NT2/D1 (cell line): ENCODE results near the gene MARK3.

Experiments
- DNase-seq: peaks from one replicate; pipeline ENCODE4 v3.0.0-alpha.2; 2011; ENCODE audit warnings: low read depth, low spot score
- H3K27me3 ChIP-seq: 2 replicates; pipeline ENCODE4 v1.6.0; 2011; ENCODE audit warnings: mild to moderate bottlenecking; ENCODE audit not compliant: insufficient read length, insufficient read depth
- H3K36me3 ChIP-seq: 2 replicates; pipeline ENCODE4 v1.6.1; 2011; ENCODE audit warnings: mild to moderate bottlenecking, low read length, mixed read lengths; ENCODE audit not compliant: insufficient read depth, insufficient read length
- H3K4me1 ChIP-seq: 2 replicates; pipeline ENCODE4 v1.5.1; 2011; ENCODE audit not compliant: insufficient read depth, insufficient read length
- H3K4me3 ChIP-seq: 2 replicates; pipeline ENCODE4 v1.5.1; 2011; ENCODE audit warnings: low read depth; ENCODE audit not compliant: insufficient read length
- H3K9ac ChIP-seq: 2 replicates; pipeline ENCODE4 v1.6.0; 2011; ENCODE audit warnings: low read depth; ENCODE audit not compliant: insufficient read length
- H3K9me3 ChIP-seq: 2 replicates; pipeline ENCODE4 v1.5.1; 2011; ENCODE audit warnings: mild to moderate bottlenecking, low read length; ENCODE audit not compliant: insufficient read depth
- SUZ12 ChIP-seq: IDR thresholded peaks from 2 replicates; pipeline ENCODE4 v1.6.1; 2011; ENCODE audit not compliant: insufficient read length, insufficient read depth; ENCODE audit errors: extremely low read depth
- YY1 ChIP-seq: IDR thresholded peaks from 2 replicates; pipeline ENCODE4 v1.6.1; 2011; ENCODE audit not compliant: insufficient read length, insufficient read depth
- ZNF274 ChIP-seq: IDR thresholded peaks from 2 replicates; pipeline ENCODE4 v1.6.1; 2011; ENCODE audit warnings: mild to moderate bottlenecking, low read depth, low read length

The MARK3 gene

GRCh38 chr14:103443111-103443510 lies 57.9 kb downstream of the MARK3 start:
- H3K9me3 ChIP-seq: no peaks in the 10 kb centered on the region
- no peak overlapping the region for H3K9ac ChIP-seq
- no peaks in the 10 kb centered on the region for H3K27me3 ChIP-seq
- TF ChIP-seq YY1: no peak
- no peak for TF ChIP-seq SUZ12
- TF ChIP-seq ZNF274: no peak
- no peaks in the 10 kb centered on the region for H3K4me1 ChIP-seq
- H3K36me3 ChIP-seq: peaks cover 9% of the 10 kb centered on the region
- no peak for DNase-seq
- H3K4me3 ChIP-seq: no peak overlapping the region

GRCh38 chr14:103444837-103445524 lies 59.8 kb downstream of the MARK3 start:
- H3K9ac ChIP-seq: no peak overlapping the region
- no peaks in the 10 kb centered on the region for H3K9me3 ChIP-seq
- DNase-seq: no peak
- no peaks in the 10 kb centered on the region for H3K27me3 ChIP-seq
- TF ChIP-seq ZNF274 (no peak), SUZ12 (no peak), YY1 (no peak)
- peaks cover 7% of the 10 kb centered on the region for H3K36me3 ChIP-seq
- no peaks in the 10 kb centered on the region for H3K4me1 ChIP-seq
- H3K4me3 ChIP-seq: no peak overlapping the region

DNA sequence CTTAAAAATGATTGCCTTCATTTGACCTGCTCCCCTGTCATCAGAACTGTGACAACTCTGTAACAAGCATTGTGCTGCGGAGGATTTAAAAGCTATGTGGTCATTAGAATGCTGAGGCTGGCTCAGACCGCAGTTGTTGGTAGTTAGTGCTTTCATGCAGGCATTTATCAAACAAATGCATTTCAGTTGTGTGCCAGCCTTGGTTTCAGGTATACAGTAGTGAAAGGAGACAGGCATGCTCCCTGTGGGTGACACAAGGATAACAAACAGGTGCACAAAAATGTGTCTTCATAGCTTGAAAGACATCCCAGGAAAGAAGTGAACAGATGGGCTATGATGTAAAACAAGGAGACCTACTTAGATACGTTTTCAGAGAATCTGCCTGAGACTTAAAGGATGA lies 60.6 kb downstream of the MARK3 start:
- H3K4me1 ChIP-seq: no peaks in the 10 kb centered on the region

DNA sequence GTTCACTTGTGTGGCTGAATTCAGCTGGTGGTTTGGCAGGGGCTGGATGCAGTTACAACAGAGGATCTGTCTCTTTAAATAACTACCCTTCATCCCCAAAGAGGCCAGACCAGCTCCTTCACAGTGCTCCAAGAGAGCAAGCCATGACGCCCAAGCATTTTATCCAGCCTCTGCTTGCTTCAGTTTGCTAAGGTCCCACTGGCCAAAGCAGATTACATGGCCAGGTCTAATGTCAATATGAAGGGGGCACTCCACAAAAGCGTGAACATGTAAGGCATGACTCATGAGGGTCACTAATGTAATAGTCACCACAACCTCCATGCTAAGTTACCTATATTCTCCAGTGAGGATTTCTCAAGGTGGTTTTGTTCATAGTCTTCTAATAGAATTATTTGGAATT lies 62.9 kb downstream of the MARK3 start:
- no peak overlapping the region for H3K9ac ChIP-seq
- H3K9me3 ChIP-seq: no peaks in the 10 kb centered on the region
- TF ChIP-seq ZNF274 (no peak), SUZ12 (no peak), YY1 (no peak)
- H3K4me3 ChIP-seq: no peak overlapping the region
- H3K4me1 ChIP-seq: no peaks in the 10 kb centered on the region
- peaks cover 8% of the 10 kb centered on the region for H3K36me3 ChIP-seq
- no peak for DNase-seq
- no peaks in the 10 kb centered on the region for H3K27me3 ChIP-seq

More for the DNA sequence above, 60.6 kb downstream of the MARK3 start:
- Histone ChIP-seq H3K27me3 (no peaks in the 10 kb centered on the region), H3K4me3 (no peak overlapping the region), H3K36me3 (peaks cover under 1% of the 10 kb centered on the region), H3K9me3 (no peaks in the 10 kb centered on the region), H3K9ac (no peak overlapping the region)
- TF ChIP-seq SUZ12 (no peak), ZNF274 (no peak), YY1 (no peak)
- DNase-seq: no peak

DNA sequence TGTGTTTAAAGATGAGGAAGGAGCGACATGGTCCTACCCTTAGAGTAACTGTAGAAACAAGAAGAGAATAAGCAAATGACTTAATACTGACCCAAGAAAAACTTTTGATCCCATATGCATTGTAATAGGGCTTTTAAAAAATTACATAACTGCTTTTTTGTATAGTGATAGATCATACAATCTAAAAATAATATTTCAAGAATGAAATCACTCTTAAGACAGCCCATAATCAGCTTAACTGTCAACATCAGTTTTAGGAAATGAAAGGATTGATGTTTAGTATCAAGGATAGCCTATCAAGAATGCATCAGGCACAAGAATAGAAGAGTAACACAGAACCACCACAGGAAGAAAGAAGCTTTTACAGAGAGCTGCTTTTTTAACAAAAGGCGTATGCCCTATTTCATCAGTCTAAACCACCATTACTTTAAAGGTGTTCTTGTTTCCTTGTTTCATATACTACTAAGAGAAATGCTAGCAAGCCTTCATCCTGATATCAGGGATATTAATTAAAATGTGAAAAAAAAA lies 64.5 kb downstream of the MARK3 start:
- TF ChIP-seq SUZ12 (no peak), YY1 (no peak), ZNF274 (no peak)
- Histone ChIP-seq H3K4me1 (no peaks in the 10 kb centered on the region), H3K9ac (no peak overlapping the region), H3K9me3 (no peaks in the 10 kb centered on the region), H3K27me3 (no peaks in the 10 kb centered on the region), H3K36me3 (peaks cover 8% of the 10 kb centered on the region), H3K4me3 (no peak overlapping the region)
- DNase-seq: no peak

GRCh38 chr14:103450416-103450815 lies 65.2 kb downstream of the MARK3 start:
- DNase-seq: no peak
- no peaks in the 10 kb centered on the region for H3K9me3 ChIP-seq
- no peaks in the 10 kb centered on the region for H3K27me3 ChIP-seq
- H3K4me1 ChIP-seq: no peaks in the 10 kb centered on the region
- H3K36me3 ChIP-seq: peaks cover 8% of the 10 kb centered on the region
- no peak overlapping the region for H3K9ac ChIP-seq
- no peak for TF ChIP-seq ZNF274
- no peak for TF ChIP-seq SUZ12
- TF ChIP-seq YY1: no peak
- H3K4me3 ChIP-seq: no peak overlapping the region

- no peaks in the 10 kb centered on the region for H3K27me3 ChIP-seq
- H3K4me1 ChIP-seq: no peaks in the 10 kb centered on the region
- H3K9ac ChIP-seq: no peak overlapping the region
- peaks cover 10% of the 10 kb centered on the region for H3K36me3 ChIP-seq
- TF ChIP-seq SUZ12 (no peak), ZNF274 (no peak), YY1 (no peak)
- no peak overlapping the region for H3K4me3 ChIP-seq
- no peak for DNase-seq
- H3K9me3 ChIP-seq: no peaks in the 10 kb centered on the region
Observed at GRCh38 chr14:103451401-103451800, 66.2 kb downstream of the MARK3 start.

DNA sequence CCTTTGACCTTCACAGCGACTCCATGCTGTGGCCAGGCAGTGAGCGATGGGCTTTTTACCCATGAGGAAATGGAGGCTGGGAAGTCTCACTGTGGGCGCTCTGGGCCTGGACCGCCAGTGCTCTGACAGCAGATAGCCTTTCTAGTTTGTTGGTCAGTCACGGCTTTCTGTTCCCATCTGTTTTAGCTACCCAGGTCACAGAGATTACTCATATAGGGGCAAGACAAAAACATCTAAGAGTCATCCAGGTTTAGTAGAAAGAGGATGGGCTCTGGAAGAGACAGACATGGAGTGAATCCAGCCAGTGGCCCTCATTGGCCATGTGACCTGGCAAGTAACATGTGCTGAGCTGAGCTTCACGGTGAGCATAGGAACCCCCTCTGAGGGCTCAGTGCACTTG lies 68.6 kb downstream of the MARK3 start:
- H3K9ac ChIP-seq: no peak overlapping the region

More for the DNA sequence above, 68.6 kb downstream of the MARK3 start:
- no peak for DNase-seq
- Histone ChIP-seq H3K27me3 (no peaks in the 10 kb centered on the region), H3K36me3 (peaks cover 12% of the 10 kb centered on the region), H3K4me1 (no peaks in the 10 kb centered on the region), H3K9me3 (no peaks in the 10 kb centered on the region), H3K4me3 (no peak overlapping the region)
- TF ChIP-seq YY1 (no peak), ZNF274 (no peak)
